A549 (cell line): ENCODE results near the gene DAGLA. TPM values are rescaled to one million over a fixed set of nuclear protein-coding genes. Genes with fewer than 3 reads are reported as not detected.
A peak's percentile ranks its signal among the peaks of the same experiment; 100 is the strongest.

Source experiments
- ATAC-seq, 2 experiments: fragments of 200-7000 bp in 1 of 2; fragments of >200 bp in 1 of 2; cut with Nextera tagmentation in 1 of 2; cut with Tn5 transposase in 1 of 2; 3 replicates each; pipeline versions ENCODE4 v1.8.0 to v1.9.1; 2018 to 2020; ENCODE audit warnings: mild to moderate bottlenecking in 1 of 2, moderate library complexity in 1 of 2
- CTCF ChIA-PET: fragments of 300-600 bp; sonication (Branson Sonifier 250); formaldehyde crosslinking; extraction: SDS; loops from one replicate; lab custom pipeline; 2021; ENCODE audit warnings: antibody characterized with exemption, inconsistent platforms; lab: Yijun Ruan, JAX
- POLR2A ChIA-PET: fragments of 350-600 bp; formaldehyde crosslinking; extraction: SDS; loops from one replicate; lab custom pipeline; 2021; ENCODE audit warnings: antibody characterized with exemption, inconsistent platforms; lab: Yijun Ruan, JAX
- DNase-seq, 2 experiments: peaks; one replicate each; pipeline versions ENCODE4 v3.0.0 to v3.0.0-alpha.2; 2011 to 2016; ENCODE audit warnings: low read depth in 1 of 2, low spot score in 1 of 2
- FAIRE-seq: peaks from 2 replicates; lab custom pipeline; 2011; peaks lifted over from hg19 to GRCh38; lab: Jason Lieb, UNC
- H3K27ac ChIP-seq, 2 experiments: fragments of >200 bp; sonication (Bioruptor Twin); formaldehyde crosslinking; 3 replicates each; pipeline ENCODE4 v1.5.1; 2016 to 2017
- H3K4me1 ChIP-seq: fragments of >200 bp; sonication (Bioruptor Twin); formaldehyde crosslinking; 3 replicates; pipeline ENCODE4 v1.6.1; 2016
- H3K4me2 ChIP-seq: fragments of >200 bp; sonication (Bioruptor Twin); formaldehyde crosslinking; 3 replicates; pipeline ENCODE4 v1.6.1; 2016
- H3K4me3 ChIP-seq: fragments of >200 bp; sonication (Bioruptor Twin); formaldehyde crosslinking; 3 replicates; pipeline ENCODE4 v1.5.1; 2016
- H3K9me3 ChIP-seq: fragments of >200 bp; sonication (Bioruptor Twin); formaldehyde crosslinking; 3 replicates; pipeline ENCODE4 v1.6.1; 2016
- CBX8 ChIP-seq: fragments of 200-600 bp; sonication (generic); IDR thresholded peaks from 2 replicates; pipeline ENCODE4 v1.6.1; 2016
- CHD4 ChIP-seq: fragments of 200-600 bp; sonication (generic); IDR thresholded peaks from 2 replicates; pipeline ENCODE4 v1.6.1; 2016; ENCODE audit warnings: antibody characterized with exemption, mild to moderate bottlenecking, borderline replicate concordance
- CTCF ChIP-seq: fragments of >200 bp; sonication (Bioruptor Twin); formaldehyde crosslinking; IDR thresholded peaks from 3 replicates; pipeline ENCODE4 v1.5.1; 2016
- ELK1 ChIP-seq: fragments of 150-350 bp; IDR thresholded peaks from 2 replicates; pipeline ENCODE4 v1.6.1; 2014; ENCODE audit warnings: low read depth, mild to moderate bottlenecking, low read length
- HMGXB4 ChIP-seq: fragments of 250-450 bp; sonication (Bioruptor Pico); IDR thresholded peaks from 2 replicates; pipeline ENCODE4 v1.5.0; 2021; ENCODE audit warnings: mild to moderate bottlenecking, moderate library complexity, borderline replicate concordance
- HOXA7 ChIP-seq: fragments of 250-450 bp; sonication (Bioruptor Pico); IDR thresholded peaks from 2 replicates; pipeline ENCODE4 v1.5.0; 2020; ENCODE audit warnings: mild to moderate bottlenecking, moderate library complexity
- HOXB13 ChIP-seq: fragments of 250-450 bp; sonication (Bioruptor Pico); IDR thresholded peaks from 2 replicates; pipeline ENCODE4 v1.5.0; 2020; ENCODE audit warnings: low read depth, mild to moderate bottlenecking, moderate library complexity
- KDM1A ChIP-seq: fragments of 200-600 bp; sonication (generic); IDR thresholded peaks from 2 replicates; pipeline ENCODE4 v1.6.1; 2016; ENCODE audit warnings: low read depth, mild to moderate bottlenecking
- MAZ ChIP-seq: fragments of 150-350 bp; IDR thresholded peaks from 2 replicates; pipeline ENCODE4 v1.6.1; 2014; ENCODE audit warnings: antibody characterized with exemption, low read depth, low read length, borderline replicate concordance
- NPAS2 ChIP-seq: fragments of 250-450 bp; sonication (Bioruptor Pico); IDR thresholded peaks from 2 replicates; pipeline ENCODE4 v1.8.0; 2022; ENCODE audit warnings: mild to moderate bottlenecking, moderate library complexity, borderline replicate concordance
- NR3C1 ChIP-seq: fragments of >200 bp; sonication (Bioruptor Twin); formaldehyde crosslinking; IDR thresholded peaks from 3 replicates; pipeline ENCODE4 v1.6.1; 2017
- RCOR1 ChIP-seq: fragments of 150-350 bp; IDR thresholded peaks from 2 replicates; pipeline ENCODE4 v1.6.1; 2014; ENCODE audit warnings: antibody characterized with exemption, low read length, low read depth
- RFX5 ChIP-seq: fragments of 450-650 bp; IDR thresholded peaks from 2 replicates; pipeline ENCODE4 v1.7.1; 2014; ENCODE audit warnings: antibody characterized with exemption, mild to moderate bottlenecking, moderate library complexity
- RNF2 ChIP-seq: fragments of 200-600 bp; sonication (generic); IDR thresholded peaks from 2 replicates; pipeline ENCODE4 v1.6.1; 2016; ENCODE audit warnings: low read depth, mild to moderate bottlenecking, antibody characterized with exemption, moderate library complexity, borderline replicate concordance
- TFCP2L1 ChIP-seq: fragments of 250-450 bp; sonication (Bioruptor Pico); IDR thresholded peaks from 2 replicates; pipeline ENCODE4 v1.5.0; 2021; ENCODE audit warnings: mild to moderate bottlenecking
- ZNF302 ChIP-seq: fragments of 250-450 bp; sonication (Bioruptor Pico); IDR thresholded peaks from 2 replicates; pipeline ENCODE4 v1.9.0; 2021; ENCODE audit warnings: inconsistent platforms, mild to moderate bottlenecking, moderate library complexity
- WGBS: methylation state at CpG from one replicate; pipeline ENCODE4 v1.1.6; 2017; ENCODE audit errors: missing lambda C conversion rate; 5-methylcytosine and 5-hydroxymethylcytosine counted together
- polyA plus RNA-seq, 4 experiments: library from polyadenylated mRNA; depleted of rRNA in 3 of 4; stranded (reverse); fragments of >200 nt; fragmentation: RNase III in 1 of 4; extraction: RNeasy Plus Mini Kit Qiagen cat#74134 plus additional on column Dnase treatment in 1 of 4; gene quantifications; 2 replicates in 3 of 4; 3 replicates in 1 of 4; pipeline ENCODE4 v1.2.3, GENCODE V29; 2011 to 2017
- TF ChIP-seq, protein P1 (sequence below): fragments of 250-450 bp; sonication (Bioruptor Pico); IDR thresholded peaks from 2 replicates; pipeline ENCODE4 v1.5.0; 2020; ENCODE audit warnings: low read depth, mild to moderate bottlenecking, moderate library complexity
- TF ChIP-seq, protein P2 (sequence below): fragments of 200-600 bp; sonication (generic); IDR thresholded peaks from 2 replicates; pipeline ENCODE4 v1.6.1; 2016; ENCODE audit warnings: antibody characterized with exemption, mild to moderate bottlenecking, moderate library complexity

The DAGLA gene
- polyA plus RNA-seq, 2 of the 4 experiments (the other 2 are of a cell fraction): 0.93 to 2.5 TPM

DNA sequence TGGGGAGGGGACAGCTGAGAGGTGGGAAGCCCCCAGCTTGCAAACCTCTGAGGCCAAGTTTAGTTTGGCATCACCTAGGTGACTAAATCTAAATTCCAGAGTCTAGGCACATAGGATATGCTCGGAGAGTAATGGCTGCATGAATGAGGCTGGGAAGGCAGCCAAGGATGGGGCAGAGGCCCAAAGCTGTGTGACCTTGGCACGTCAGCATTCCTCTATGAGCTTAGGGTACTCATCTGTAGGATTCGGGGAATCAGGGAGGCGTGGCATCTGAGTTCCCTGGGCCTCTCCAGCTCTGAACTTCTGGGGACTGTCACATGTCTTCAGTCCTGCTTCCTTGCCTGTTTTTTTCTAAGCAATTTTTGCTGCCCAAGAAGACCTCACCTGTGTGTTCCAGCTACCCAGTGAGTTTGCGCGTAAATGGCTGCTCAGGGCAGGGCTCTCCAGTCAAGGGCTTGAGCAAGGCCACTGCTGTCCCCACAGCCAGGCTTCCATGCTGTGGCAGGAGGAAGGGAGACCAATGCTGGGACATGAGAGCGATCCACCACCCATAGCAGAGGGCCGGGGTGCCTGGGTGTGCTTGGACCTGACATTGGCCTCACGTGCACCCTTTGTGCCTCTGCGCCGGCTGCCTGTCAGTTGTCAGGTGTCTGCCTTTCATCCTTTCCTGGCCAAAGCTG, 13.9 kb downstream of the DAGLA start:
- no peak for DNase-seq
- H3K27ac ChIP-seq: peak overlapping the region in 1 of 2 experiments; percentile 88; a peak in 4 of 6 replicates
- no peak for FAIRE-seq
- ChIA-PET CTCF (interaction anchor here (0.9 to 3.1 kb wide), 9 partner anchors 13 to 248 kb away, joined by 3 to 15 read pairs (median 8); partner anchors contain the start of gene DAGLA), POLR2A (no interaction called here)
- TF ChIP-seq ZNF302 (CRISPR knock-in tag) (no peak), MAZ (no peak), NPAS2 (CRISPR knock-in tag) (no peak), ELK1 (no peak), CBX8 (no peak), KDM1A (no peak), TFCP2L1 (CRISPR knock-in tag) (no peak)
- TF ChIP-seq, protein P1, sequence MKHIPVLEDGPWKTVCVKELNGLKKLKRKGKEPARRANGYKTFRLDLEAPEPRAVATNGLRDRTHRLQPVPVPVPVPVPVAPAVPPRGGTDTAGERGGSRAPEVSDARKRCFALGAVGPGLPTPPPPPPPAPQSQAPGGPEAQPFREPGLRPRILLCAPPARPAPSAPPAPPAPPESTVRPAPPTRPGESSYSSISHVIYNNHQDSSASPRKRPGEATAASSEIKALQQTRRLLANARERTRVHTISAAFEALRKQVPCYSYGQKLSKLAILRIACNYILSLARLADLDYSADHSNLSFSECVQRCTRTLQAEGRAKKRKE (CRISPR knock-in tag): no peak
- no peak for ATAC-seq
- H3K4me3 ChIP-seq: no peak overlapping the region
- H3K9me3 ChIP-seq: no peaks in the 10 kb centered on the region
- 83% methylated on average over 11 of the region's 11 CpGs for WGBS
- peaks cover 58% of the 10 kb centered on the region for H3K4me1 ChIP-seq
- H3K4me2 ChIP-seq: 0 out of 3 replicates have a peak overlapping the region, but pooled peaks have one; percentile 1

GRCh38 chr11:61694602-61694939, 14.4 kb downstream of the DAGLA start:
- DNase-seq (no peak), ATAC-seq (no peak), FAIRE-seq (no peak)
- POLR2A ChIA-PET: no interaction called here
- H3K27ac ChIP-seq: peak overlapping the region; percentile 75 to 88; a peak in 4 of 6 replicates
- TF ChIP-seq, protein P2, sequence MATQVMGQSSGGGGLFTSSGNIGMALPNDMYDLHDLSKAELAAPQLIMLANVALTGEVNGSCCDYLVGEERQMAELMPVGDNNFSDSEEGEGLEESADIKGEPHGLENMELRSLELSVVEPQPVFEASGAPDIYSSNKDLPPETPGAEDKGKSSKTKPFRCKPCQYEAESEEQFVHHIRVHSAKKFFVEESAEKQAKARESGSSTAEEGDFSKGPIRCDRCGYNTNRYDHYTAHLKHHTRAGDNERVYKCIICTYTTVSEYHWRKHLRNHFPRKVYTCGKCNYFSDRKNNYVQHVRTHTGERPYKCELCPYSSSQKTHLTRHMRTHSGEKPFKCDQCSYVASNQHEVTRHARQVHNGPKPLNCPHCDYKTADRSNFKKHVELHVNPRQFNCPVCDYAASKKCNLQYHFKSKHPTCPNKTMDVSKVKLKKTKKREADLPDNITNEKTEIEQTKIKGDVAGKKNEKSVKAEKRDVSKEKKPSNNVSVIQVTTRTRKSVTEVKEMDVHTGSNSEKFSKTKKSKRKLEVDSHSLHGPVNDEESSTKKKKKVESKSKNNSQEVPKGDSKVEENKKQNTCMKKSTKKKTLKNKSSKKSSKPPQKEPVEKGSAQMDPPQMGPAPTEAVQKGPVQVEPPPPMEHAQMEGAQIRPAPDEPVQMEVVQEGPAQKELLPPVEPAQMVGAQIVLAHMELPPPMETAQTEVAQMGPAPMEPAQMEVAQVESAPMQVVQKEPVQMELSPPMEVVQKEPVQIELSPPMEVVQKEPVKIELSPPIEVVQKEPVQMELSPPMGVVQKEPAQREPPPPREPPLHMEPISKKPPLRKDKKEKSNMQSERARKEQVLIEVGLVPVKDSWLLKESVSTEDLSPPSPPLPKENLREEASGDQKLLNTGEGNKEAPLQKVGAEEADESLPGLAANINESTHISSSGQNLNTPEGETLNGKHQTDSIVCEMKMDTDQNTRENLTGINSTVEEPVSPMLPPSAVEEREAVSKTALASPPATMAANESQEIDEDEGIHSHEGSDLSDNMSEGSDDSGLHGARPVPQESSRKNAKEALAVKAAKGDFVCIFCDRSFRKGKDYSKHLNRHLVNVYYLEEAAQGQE: no peak
- TF ChIP-seq RFX5 (no peak), HOXA7 (no peak), HMGXB4 (CRISPR knock-in tag) (no peak), NR3C1 (no peak), CHD4 (no peak), RNF2 (no peak), RCOR1 (no peak), HOXB13 (CRISPR knock-in tag) (no peak), CTCF (no peak)
- H3K4me1 ChIP-seq: peaks cover 61% of the 10 kb centered on the region
- WGBS: 90% methylated on average over 7 of the region's 7 CpGs
- no peaks in the 10 kb centered on the region for H3K9me3 ChIP-seq
- CTCF ChIA-PET: interaction anchor here (0.6 to 3.1 kb wide), 13 partner anchors 11 to 248 kb away, joined by 3 to 15 read pairs (median 4); partner anchors contain the start of gene DAGLA
- peak overlapping the region; percentile 69; the same call in 1 of the 3 replicates for H3K4me2 ChIP-seq
- H3K4me3 ChIP-seq: no peak overlapping the region
